Sigmoid colon (tissue), 4 donors: ENCODE measurements around the gene CCDC171.

Experiments
- CTCF ChIP-seq, 4 experiments: fragments of 450-650 bp in 3 of 4; fragments of 200-600 bp in 1 of 4; IDR thresholded peaks; one replicate each; pipeline ENCODE4 v1.5.1; 2016 to 2019; ENCODE audit warnings: antibody characterized with exemption in 4 of 4, mild to moderate bottlenecking in 3 of 4, moderate library complexity in 2 of 4
- EP300 ChIP-seq, 4 donors: sonication (generic); formaldehyde crosslinking; IDR thresholded peaks; one replicate each; pipeline ENCODE4 v1.6.1; 2017; ENCODE audit warnings: antibody characterized with exemption in 4 of 4
- POLR2A ChIP-seq, 2 donors: fragments of 450-650 bp; IDR thresholded peaks; one replicate each; pipeline ENCODE4 v1.6.1; 2016; ENCODE audit warnings: antibody characterized with exemption in 2 of 2, mild to moderate bottlenecking in 2 of 2, moderate library complexity in 2 of 2
- POLR2AphosphoS5 ChIP-seq, 4 donors: sonication (generic); formaldehyde crosslinking; IDR thresholded peaks; one replicate each; pipeline ENCODE4 v1.6.1; 2017; ENCODE audit warnings: antibody characterized with exemption in 4 of 4

- TF ChIP-seq EP300 (IDR thresholded peaks at IDR 0.05) (no peak), CTCF (IDR thresholded peaks at IDR 0.05) (no peak), POLR2A (IDR thresholded peaks at IDR 0.05) (no peak), POLR2AphosphoS5 (IDR thresholded peaks at IDR 0.05) (no peak)
These were observed 314.5 kb downstream of the CCDC171 start for GRCh38 chr9:15867334-15867733.
